Measurements from ENCODE around the gene CFAP54. TPM values are rescaled to one million over a fixed set of nuclear protein-coding genes. Genes with fewer than 3 reads are reported as not detected.
A peak's percentile ranks its signal among the peaks of the same experiment; 100 is the strongest.

Gene CFAP54
- total RNA-seq, 1 experiment from 2014 or later, result 0.56 TPM

GRCh38 chr12:96882862-96883261, 393.5 kb downstream of the CFAP54 start:
- no peaks in the 10 kb centered on the region for H3K4me1 Mint-ChIP-seq (ENCODE audit: insufficient read depth, unreplicated experiment)
- H3K27ac Mint-ChIP-seq (ENCODE audit: low read depth, unreplicated experiment), result no peak overlapping the region
- H3K27me3 Mint-ChIP-seq (ENCODE audit: insufficient read depth, unreplicated experiment), result no peaks in the 10 kb centered on the region
- CTCF ChIA-PET, result no interaction called here
- H3K4me3 Mint-ChIP-seq (ENCODE audit: unreplicated experiment), result no peak overlapping the region
- peak; percentile 33 for DNase-seq (ENCODE audit: unreplicated experiment)
- no peaks in the 10 kb centered on the region for H3K9me3 Mint-ChIP-seq (ENCODE audit: unreplicated experiment)
- POLR2A ChIA-PET, result interaction anchor here (1.0 to 1.2 kb wide), 2 partner anchors 24 to 67 kb away, joined by 4 read pairs; no protein-coding TSS in a partner anchor
- intact Hi-C loops (cut with micrococcal nuclease), result no loop called here
- no peaks in the 10 kb centered on the region for H3K36me3 Mint-ChIP-seq (ENCODE audit: insufficient read depth, unreplicated experiment)
- no TSS peak for BruUV-seq (replicated peaks)
- no peak for TF ChIP-seq CTCF (IDR thresholded peaks at IDR 0.05; ENCODE audit: unreplicated experiment)

GRCh38 chr12:96883571-96883970, 394.2 kb downstream of the CFAP54 start:
- DNase-seq (ENCODE audit: unreplicated experiment), result no peak
- intact Hi-C loops (cut with micrococcal nuclease), result no loop called here
- Mint-ChIP-seq H3K9me3 (ENCODE audit: unreplicated experiment) (no peaks in the 10 kb centered on the region), H3K4me1 (ENCODE audit: insufficient read depth, unreplicated experiment) (no peaks in the 10 kb centered on the region), H3K4me3 (ENCODE audit: unreplicated experiment) (no peak overlapping the region), H3K27me3 (ENCODE audit: insufficient read depth, unreplicated experiment) (no peaks in the 10 kb centered on the region), H3K36me3 (ENCODE audit: insufficient read depth, unreplicated experiment) (no peaks in the 10 kb centered on the region), H3K27ac (ENCODE audit: low read depth, unreplicated experiment) (no peak overlapping the region)
- no peak for TF ChIP-seq CTCF (IDR thresholded peaks at IDR 0.05; ENCODE audit: unreplicated experiment)
- CTCF ChIA-PET, result no interaction called here
- POLR2A ChIA-PET, result interaction anchor here (1.0 to 1.2 kb wide), 2 partner anchors 23 to 67 kb away, joined by 4 read pairs; no protein-coding TSS in a partner anchor
- no TSS peak for BruUV-seq (replicated peaks)

- no peak for TF ChIP-seq CTCF (IDR thresholded peaks at IDR 0.05; ENCODE audit: unreplicated experiment)
- intact Hi-C loops (cut with micrococcal nuclease), result no loop called here
- Mint-ChIP-seq H3K9me3 (ENCODE audit: unreplicated experiment) (no peaks in the 10 kb centered on the region), H3K36me3 (ENCODE audit: insufficient read depth, unreplicated experiment) (no peaks in the 10 kb centered on the region), H3K27me3 (ENCODE audit: insufficient read depth, unreplicated experiment) (no peaks in the 10 kb centered on the region), H3K4me3 (ENCODE audit: unreplicated experiment) (no peak overlapping the region), H3K4me1 (ENCODE audit: insufficient read depth, unreplicated experiment) (peaks cover 23% of the 10 kb centered on the region), H3K27ac (ENCODE audit: low read depth, unreplicated experiment) (no peak overlapping the region)
- no TSS peak for BruUV-seq (replicated peaks)
- ChIA-PET CTCF (no interaction called here), POLR2A (no interaction called here)
- no peak for DNase-seq (ENCODE audit: unreplicated experiment)
These were observed 397.8 kb downstream of the CFAP54 start for GRCh38 chr12:96886998-96887677.

- intact Hi-C loops (cut with micrococcal nuclease), result no loop called here
- Mint-ChIP-seq H3K9me3 (ENCODE audit: unreplicated experiment) (no peaks in the 10 kb centered on the region), H3K4me1 (ENCODE audit: insufficient read depth, unreplicated experiment) (peaks cover 25% of the 10 kb centered on the region), H3K27me3 (ENCODE audit: insufficient read depth, unreplicated experiment) (no peaks in the 10 kb centered on the region), H3K4me3 (ENCODE audit: unreplicated experiment) (no peak overlapping the region), H3K36me3 (ENCODE audit: insufficient read depth, unreplicated experiment) (no peaks in the 10 kb centered on the region), H3K27ac (ENCODE audit: low read depth, unreplicated experiment) (peak overlapping the region; percentile 79)
- CTCF ChIA-PET, result interaction anchor here (0.7 kb wide), 1 partner anchor 1121 kb away, joined by 3 read pairs; no protein-coding TSS in a partner anchor
- peak; percentile 66 for DNase-seq (ENCODE audit: unreplicated experiment)
- TF ChIP-seq CTCF (IDR thresholded peaks at IDR 0.05; ENCODE audit: unreplicated experiment), result no peak
- POLR2A ChIA-PET, result interaction anchor here (0.6 to 1.8 kb wide), 4 partner anchors 10 to 150 kb away, joined by 3 to 17 read pairs (median 4); partner anchors contain the start of gene NEDD1
- BruUV-seq (replicated peaks), result no TSS peak
These were observed 400.0 kb downstream of the CFAP54 start for GRCh38 chr12:96889273-96889933.
